DND-41 (cell line): ENCODE data around the gene TACC3.

Experiments used
- ATAC-seq: fragments of 200-7000 bp; cut with Tn5 transposase; 3 replicates; pipeline ENCODE4 v1.9.1; 2021; ENCODE audit warnings: low read depth; ENCODE audit not compliant: insufficient read depth
- DNase-seq: peaks from one replicate; pipeline ENCODE4 v3.0.0-alpha.2; 2020
- H2AFZ ChIP-seq: 2 replicates; pipeline ENCODE4 v1.6.0; 2012; ENCODE audit warnings: low read depth, low read length
- H3K27ac ChIP-seq: 2 replicates; pipeline ENCODE4 v1.5.1; 2012; ENCODE audit warnings: low read length, inconsistent platforms
- H3K27me3 ChIP-seq: fragments of 200-600 bp; sonication (generic); 2 replicates; pipeline ENCODE4 v1.6.0; 2012; ENCODE audit warnings: low read length, mild to moderate bottlenecking, inconsistent platforms; ENCODE audit not compliant: insufficient read depth, poor library complexity
- H3K36me3 ChIP-seq: 2 replicates; pipeline ENCODE4 v1.5.1; 2012; ENCODE audit warnings: low read length, inconsistent platforms; ENCODE audit not compliant: insufficient read depth
- H3K4me1 ChIP-seq: 2 replicates; pipeline ENCODE4 v1.5.1; 2012; ENCODE audit warnings: mild to moderate bottlenecking, low read length; ENCODE audit not compliant: insufficient read depth
- H3K4me2 ChIP-seq: 2 replicates; pipeline ENCODE4 v1.6.0; 2012; ENCODE audit warnings: mild to moderate bottlenecking, moderate library complexity, low read length, inconsistent platforms; ENCODE audit not compliant: insufficient read depth
- H3K4me3 ChIP-seq, 2 experiments: fragments of 200-600 bp in 1 of 2; shearing (Covaris generic) in 1 of 2; 2 replicates each; pipeline ENCODE4 v1.5.1; 2012 to 2016; ENCODE audit warnings: inconsistent platforms in 2 of 2, low read length in 2 of 2, mild to moderate bottlenecking in 2 of 2, low read depth in 1 of 2, moderate library complexity in 1 of 2
- H3K79me2 ChIP-seq: 2 replicates; pipeline ENCODE4 v1.6.0; 2012; ENCODE audit warnings: low read length, inconsistent platforms; ENCODE audit not compliant: insufficient read depth
- H3K9ac ChIP-seq: 2 replicates; pipeline ENCODE4 v1.6.0; 2012; ENCODE audit warnings: low read depth, mild to moderate bottlenecking, inconsistent platforms, low read length, moderate library complexity
- H3K9me3 ChIP-seq: 2 replicates; pipeline ENCODE4 v1.5.1; 2012; ENCODE audit warnings: low read length, moderate library complexity, mild to moderate bottlenecking, inconsistent platforms; ENCODE audit not compliant: insufficient read depth, severe bottlenecking
- H4K20me1 ChIP-seq: 2 replicates; pipeline ENCODE4 v1.6.0; 2012; ENCODE audit warnings: low read length; ENCODE audit not compliant: insufficient read depth
- EZH2 ChIP-seq: IDR thresholded peaks from 3 replicates; pipeline ENCODE4 v1.6.1; 2012; ENCODE audit warnings: borderline replicate concordance, low read depth, mild to moderate bottlenecking, moderate library complexity, low read length, inconsistent platforms; ENCODE audit not compliant: severe bottlenecking
- TF ChIP-seq, protein P1 (sequence below): IDR thresholded peaks from 2 replicates; pipeline ENCODE4 v1.5.1; 2012; ENCODE audit warnings: borderline replicate concordance, low read length, moderate library complexity, mild to moderate bottlenecking; ENCODE audit not compliant: poor library complexity, severe bottlenecking; ENCODE audit errors: extremely low read depth

Gene TACC3

DNA sequence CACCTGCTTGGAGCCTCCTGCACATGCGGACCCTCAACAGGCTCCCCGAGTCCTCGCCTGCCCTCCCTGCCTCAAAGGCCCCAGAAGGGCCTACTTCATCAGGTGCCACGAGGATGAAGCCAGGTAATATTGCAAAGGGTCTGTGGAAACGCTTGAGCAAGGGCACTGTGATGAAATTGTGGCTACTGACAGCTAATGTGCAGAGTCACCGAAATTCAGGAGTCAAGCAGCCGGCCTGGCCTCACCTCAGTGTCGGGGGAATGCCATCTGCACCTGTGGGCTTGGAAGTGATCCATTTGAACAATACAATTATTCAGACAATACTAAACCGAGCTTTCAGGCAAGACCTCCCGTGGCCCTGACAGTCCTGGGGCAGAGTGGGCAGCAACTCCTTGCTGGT lies 68.7 kb downstream of the TACC3 start:
- DNase-seq = no peak
- Histone ChIP-seq H3K36me3 (no peaks in the 10 kb centered on the region), H3K79me2 (no peaks in the 10 kb centered on the region), H3K4me3 (no peak overlapping the region), H3K9me3 (no peaks in the 10 kb centered on the region), H3K9ac (no peak overlapping the region), H3K4me1 (peaks cover 11% of the 10 kb centered on the region), H2AFZ (no peak overlapping the region), H3K27ac (no peak overlapping the region), H4K20me1 (peaks cover 5% of the 10 kb centered on the region; the same call in 1 of the 2 replicates), H3K4me2 (no peak overlapping the region), H3K27me3 (no peaks in the 10 kb centered on the region)
- TF ChIP-seq, protein P1, sequence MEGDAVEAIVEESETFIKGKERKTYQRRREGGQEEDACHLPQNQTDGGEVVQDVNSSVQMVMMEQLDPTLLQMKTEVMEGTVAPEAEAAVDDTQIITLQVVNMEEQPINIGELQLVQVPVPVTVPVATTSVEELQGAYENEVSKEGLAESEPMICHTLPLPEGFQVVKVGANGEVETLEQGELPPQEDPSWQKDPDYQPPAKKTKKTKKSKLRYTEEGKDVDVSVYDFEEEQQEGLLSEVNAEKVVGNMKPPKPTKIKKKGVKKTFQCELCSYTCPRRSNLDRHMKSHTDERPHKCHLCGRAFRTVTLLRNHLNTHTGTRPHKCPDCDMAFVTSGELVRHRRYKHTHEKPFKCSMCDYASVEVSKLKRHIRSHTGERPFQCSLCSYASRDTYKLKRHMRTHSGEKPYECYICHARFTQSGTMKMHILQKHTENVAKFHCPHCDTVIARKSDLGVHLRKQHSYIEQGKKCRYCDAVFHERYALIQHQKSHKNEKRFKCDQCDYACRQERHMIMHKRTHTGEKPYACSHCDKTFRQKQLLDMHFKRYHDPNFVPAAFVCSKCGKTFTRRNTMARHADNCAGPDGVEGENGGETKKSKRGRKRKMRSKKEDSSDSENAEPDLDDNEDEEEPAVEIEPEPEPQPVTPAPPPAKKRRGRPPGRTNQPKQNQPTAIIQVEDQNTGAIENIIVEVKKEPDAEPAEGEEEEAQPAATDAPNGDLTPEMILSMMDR = no peak
- TF ChIP-seq EZH2 = no peak
- ATAC-seq = no peak

GRCh38 chr4:1792158-1792831 lies 71.0 kb downstream of the TACC3 start:
- ATAC-seq (no peak), DNase-seq (no peak)
- TF ChIP-seq, protein P1 = no peak
- no peak for TF ChIP-seq EZH2
- H4K20me1 ChIP-seq = peaks cover 8% of the 10 kb centered on the region; the same call in 1 of the 2 replicates
- H3K9me3 ChIP-seq = no peaks in the 10 kb centered on the region
- H3K4me2 ChIP-seq = peak overlapping the region; percentile 48
- peaks cover 11% of the 10 kb centered on the region for H3K4me1 ChIP-seq
- H3K4me3 ChIP-seq = no peak overlapping the region
- H3K79me2 ChIP-seq = no peaks in the 10 kb centered on the region
- H3K27ac ChIP-seq = no peak overlapping the region
- H3K27me3 ChIP-seq = no peaks in the 10 kb centered on the region
- H2AFZ ChIP-seq = no peak overlapping the region
- no peaks in the 10 kb centered on the region for H3K36me3 ChIP-seq
- H3K9ac ChIP-seq = no peak overlapping the region

- TF ChIP-seq EZH2 = no peak
- TF ChIP-seq, protein P1 = no peak
- peak within 1 kb of the TSS in 1 of 2 experiments; percentile 56; a peak in 2 of 4 replicates for H3K4me3 ChIP-seq
- no peak within 1 kb of the TSS for H3K27ac ChIP-seq
- ATAC-seq = peak; percentile 75
- H3K27me3 ChIP-seq = no peaks in the 10 kb centered on the region
- no peaks in the 10 kb centered on the region for H3K79me2 ChIP-seq
- peaks cover 8% of the 10 kb centered on the region; the same call in 1 of the 2 replicates for H4K20me1 ChIP-seq
- no peaks in the 10 kb centered on the region for H3K9me3 ChIP-seq
- H3K9ac ChIP-seq = peak within 1 kb of the TSS; percentile 60
- H3K36me3 ChIP-seq = no peaks in the 10 kb centered on the region
- H3K4me2 ChIP-seq = peak within 1 kb of the TSS; percentile 76
- H3K4me1 ChIP-seq = peaks cover 11% of the 10 kb centered on the region
- peak; percentile 51 for DNase-seq
- no peak within 1 kb of the TSS for H2AFZ ChIP-seq
Observed at GRCh38 chr4:1792832-1793495, 71.6 kb downstream of the TACC3 start, which contains the start of gene FGFR3. TSS of gene FGFR3 (plus strand) at chr4:1793293. CDS start at chr4:1793935, 642 bp downstream.
